CD4-positive, alpha-beta memory T cell (primary cell): ENCODE measurements around the gene SOX14. TPM values are rescaled to one million over a fixed set of nuclear protein-coding genes. Genes with fewer than 3 reads are reported as not detected.

Source experiments
- CTCF ChIA-PET: fragments of 350-600 bp; sonication (Branson Sonifier 250); formaldehyde crosslinking; loops from one replicate; lab custom pipeline; 2021; ENCODE audit warnings: inconsistent platforms; ENCODE audit not compliant: partially characterized antibody; lab: Charles Lee
- POLR2A ChIA-PET: fragments of 350-600 bp; sonication (Branson Sonifier 250); formaldehyde crosslinking; loops from one replicate; lab custom pipeline; 2021; ENCODE audit not compliant: partially characterized antibody; lab: Charles Lee
- DNase-seq, 5 donors: peaks; one replicate each; pipeline versions ENCODE4 v3.0.0 to v3.0.0-alpha.2; 2020 to 2022; ENCODE audit warnings: mixed read lengths in 1 of 5
- H3K27ac ChIP-seq: one replicate; pipeline ENCODE4 v1.7.0; 2013; ENCODE audit warnings: low read depth, low read length
- H3K27me3 ChIP-seq: 2 replicates; pipeline ENCODE4 v1.7.0; 2013; ENCODE audit warnings: mild to moderate bottlenecking, low read length, moderate library complexity; ENCODE audit not compliant: insufficient read depth
- H3K36me3 ChIP-seq: 2 replicates; pipeline ENCODE4 v1.7.0; 2013; ENCODE audit warnings: mild to moderate bottlenecking, low read length, moderate library complexity; ENCODE audit not compliant: insufficient read depth
- H3K4me1 ChIP-seq: 2 replicates; pipeline ENCODE4 v1.7.0; 2013; ENCODE audit warnings: mild to moderate bottlenecking, low read length, moderate library complexity; ENCODE audit not compliant: insufficient read depth
- H3K4me3 ChIP-seq, 2 donors: one replicate each; pipeline ENCODE4 v1.7.0; 2013; ENCODE audit warnings: low read length in 2 of 2, mild to moderate bottlenecking in 1 of 2
- H3K9me3 ChIP-seq, 2 donors: one replicate each; pipeline ENCODE4 v1.7.0; 2013; ENCODE audit warnings: low read length in 2 of 2, control low read depth in 1 of 2; ENCODE audit not compliant: control insufficient read depth in 1 of 2
- H3K27ac Mint-ChIP-seq, 7 donors: one replicate each; pipeline ENCODE4 v1.8.0; 2020 to 2021; ENCODE audit warnings: mixed read lengths in 7 of 7, mild to moderate bottlenecking in 6 of 7, inconsistent platforms in 3 of 7, moderate library complexity in 3 of 7
- H3K27me3 Mint-ChIP-seq, 2 donors: one replicate each; pipeline ENCODE4 v1.8.0; 2020 to 2021; ENCODE audit warnings: mixed read lengths in 2 of 2
- H3K36me3 Mint-ChIP-seq, 2 donors: one replicate each; pipeline ENCODE4 v1.8.0; 2020 to 2021; ENCODE audit warnings: mixed read lengths in 2 of 2, inconsistent platforms in 1 of 2, mild to moderate bottlenecking in 1 of 2
- H3K4me1 Mint-ChIP-seq, 4 donors: one replicate each; pipeline ENCODE4 v1.8.0; 2020 to 2021; ENCODE audit warnings: mixed read lengths in 4 of 4, mild to moderate bottlenecking in 1 of 4
- H3K4me3 Mint-ChIP-seq, 8 donors: one replicate each; pipeline ENCODE4 v1.8.0; 2020 to 2021; ENCODE audit warnings: mixed read lengths in 8 of 8, mild to moderate bottlenecking in 7 of 8, moderate library complexity in 6 of 8, inconsistent platforms in 3 of 8
- H3K9me3 Mint-ChIP-seq, 8 donors: one replicate each; pipeline ENCODE4 v1.8.0; 2020 to 2021; ENCODE audit warnings: mixed read lengths in 8 of 8, mild to moderate bottlenecking in 5 of 8, inconsistent platforms in 3 of 8, moderate library complexity in 1 of 8
- intact Hi-C: fragments of 100-400 bp; cut with micrococcal nuclease; formaldehyde crosslinking; loops from one replicate; pipeline ENCODE4 v1.15.1; 2023
- polyA plus RNA-seq, 2 donors: library from polyadenylated mRNA; unstranded; fragments of 300-500 nt; fragmentation: Illumina TruSeq; gene quantifications; one replicate each; pipeline ENCODE4 v1.2.3, GENCODE V29; 2021
- total RNA-seq, 2 experiments: library from RNA; stranded (reverse); gene quantifications; one replicate each; pipeline ENCODE4 v1.2.3, GENCODE V29; 2021

Gene SOX14
- total and polyA plus RNA-seq, 4 experiments from 2014 or later, result not detected

DNA sequence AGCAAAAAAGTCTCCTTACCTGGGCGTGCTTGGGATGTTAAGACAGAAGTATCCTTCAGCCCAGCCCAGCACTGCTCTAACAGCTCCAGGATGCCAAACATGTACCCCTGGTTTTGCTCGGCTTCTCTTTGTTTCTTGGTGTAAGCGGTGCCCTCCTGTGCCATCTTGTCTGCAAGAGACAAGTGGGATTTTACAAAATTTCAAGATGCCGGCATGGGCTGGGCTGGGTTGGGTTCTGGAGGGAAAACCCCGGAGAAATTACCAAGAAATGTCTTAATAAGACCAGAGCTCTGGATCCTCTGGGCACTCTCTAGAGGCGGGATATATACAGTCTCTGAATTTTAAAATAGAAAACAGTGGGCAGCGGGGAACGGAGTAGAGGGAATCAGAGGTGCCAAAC is 4.6 kb upstream of the SOX14 start:
- no peaks in the 10 kb centered on the region for H3K36me3 Mint-ChIP-seq
- intact Hi-C loops, result no loop called here
- no peaks in the 10 kb centered on the region for H3K9me3 ChIP-seq
- H3K4me3 Mint-ChIP-seq, result no peak overlapping the region
- H3K27ac ChIP-seq, result no peak overlapping the region
- POLR2A ChIA-PET, result no interaction called here
- H3K4me1 ChIP-seq, result no peaks in the 10 kb centered on the region
- no peak overlapping the region for H3K4me3 ChIP-seq
- H3K36me3 ChIP-seq, result no peaks in the 10 kb centered on the region
- no peak overlapping the region for H3K27ac Mint-ChIP-seq
- no peaks in the 10 kb centered on the region for H3K4me1 Mint-ChIP-seq
- CTCF ChIA-PET, result no interaction called here
- no peak for DNase-seq
- H3K9me3 Mint-ChIP-seq, result peaks cover 0 to 20% (median 7%) of the 10 kb centered on the region in 8 donors
- peaks cover 5% of the 10 kb centered on the region for H3K27me3 ChIP-seq
- peaks cover 28 to 33% of the 10 kb centered on the region in 2 donors for H3K27me3 Mint-ChIP-seq

DNA sequence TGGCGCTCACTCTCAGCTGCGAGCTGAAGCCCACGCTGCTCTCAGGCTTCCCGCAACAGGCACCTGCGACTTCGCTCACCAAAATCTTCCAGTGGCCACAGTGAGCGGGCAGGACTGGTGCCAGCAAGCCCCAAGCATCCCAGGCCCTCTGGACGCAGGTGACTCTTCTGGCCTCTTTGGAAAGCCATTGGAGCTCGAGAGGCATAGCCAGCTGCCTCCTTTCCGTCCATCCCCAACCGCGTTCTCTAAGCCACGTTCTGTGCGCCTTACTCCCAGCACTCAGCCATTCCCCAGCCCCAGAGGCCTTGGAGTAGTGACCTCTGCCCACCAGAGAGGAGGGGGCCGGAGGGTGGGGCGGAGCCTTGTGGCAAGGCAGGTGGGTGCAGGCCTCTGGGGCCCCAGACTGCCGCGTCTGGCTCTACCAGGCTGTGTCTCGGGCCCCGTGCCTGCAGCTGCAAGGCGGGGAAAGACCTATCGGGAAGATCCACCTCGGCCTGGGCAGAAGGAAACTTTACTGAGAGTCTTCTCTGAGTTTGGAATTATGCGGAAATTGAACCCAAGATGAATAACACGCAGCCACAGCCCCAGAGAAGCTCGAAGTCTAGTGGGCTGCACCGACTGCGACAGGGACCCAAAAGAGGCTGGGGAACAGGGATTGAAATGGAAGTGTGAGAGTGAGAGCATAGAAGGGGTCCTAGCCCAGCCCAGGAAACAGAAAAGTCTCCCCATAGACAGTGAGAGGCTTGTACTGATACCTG is 3.6 kb upstream of the SOX14 start:
- Histone ChIP-seq H3K36me3 (no peaks in the 10 kb centered on the region), H3K9me3 (no peaks in the 10 kb centered on the region), H3K27ac (no peak overlapping the region), H3K27me3 (peaks cover 5% of the 10 kb centered on the region), H3K4me3 (no peak overlapping the region), H3K4me1 (no peaks in the 10 kb centered on the region)
- H3K36me3 Mint-ChIP-seq, result no peaks in the 10 kb centered on the region
- H3K27ac Mint-ChIP-seq, result no peak overlapping the region
- ChIA-PET CTCF (no interaction called here), POLR2A (no interaction called here)
- DNase-seq, result no peak
- peaks cover 33 to 35% of the 10 kb centered on the region in 2 donors for H3K27me3 Mint-ChIP-seq
- no peak overlapping the region for H3K4me3 Mint-ChIP-seq
- peaks cover 0 to under 1% (median 0%) of the 10 kb centered on the region in 4 donors for H3K4me1 Mint-ChIP-seq
- intact Hi-C loops, result no loop called here
- peaks cover 0 to 10% (median 6%) of the 10 kb centered on the region in 8 donors for H3K9me3 Mint-ChIP-seq

DNA sequence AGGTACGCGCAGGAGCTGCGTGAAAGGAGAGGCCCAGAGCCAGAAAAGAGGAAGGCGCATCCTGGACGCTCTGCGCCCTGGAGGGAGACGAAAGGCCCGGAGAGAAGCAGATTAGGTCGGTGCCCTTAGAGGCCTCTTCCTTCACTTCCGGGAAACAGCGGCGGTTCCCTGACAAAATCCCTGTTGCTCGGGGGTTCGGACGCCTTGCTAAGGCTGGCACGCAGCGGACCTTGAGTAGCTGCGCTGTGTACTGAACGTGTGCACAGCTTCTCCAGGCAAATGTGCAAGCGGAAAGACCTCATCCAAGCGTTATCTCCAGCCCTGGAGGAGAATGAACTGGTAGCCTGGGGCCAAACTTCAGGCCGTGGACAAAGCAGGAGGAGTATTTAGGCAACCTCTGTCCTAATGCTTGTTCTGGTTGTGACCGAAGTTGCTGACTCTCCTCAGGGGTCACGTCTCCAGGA is 3.0 kb upstream of the SOX14 start:
- H3K9me3 ChIP-seq, result no peaks in the 10 kb centered on the region
- H3K27me3 Mint-ChIP-seq, result peaks cover 39 to 41% of the 10 kb centered on the region in 2 donors
- ChIA-PET POLR2A (no interaction called here), CTCF (no interaction called here)
- H3K36me3 ChIP-seq, result no peaks in the 10 kb centered on the region
- H3K9me3 Mint-ChIP-seq, result peaks cover 0 to 9% (median 7%) of the 10 kb centered on the region in 8 donors
- no peak overlapping the region for H3K4me3 ChIP-seq
- no peak overlapping the region for H3K27ac Mint-ChIP-seq
- intact Hi-C loops, result no loop called here
- H3K36me3 Mint-ChIP-seq, result no peaks in the 10 kb centered on the region
- no peaks in the 10 kb centered on the region for H3K4me1 ChIP-seq
- no peak overlapping the region for H3K27ac ChIP-seq
- DNase-seq, result no peak
- H3K4me1 Mint-ChIP-seq, result peaks cover 0 to 7% (median 0%) of the 10 kb centered on the region in 4 donors
- peak overlapping the region in 1 of 8 donors; percentile 57 for H3K4me3 Mint-ChIP-seq
- peaks cover 5% of the 10 kb centered on the region for H3K27me3 ChIP-seq

DNA sequence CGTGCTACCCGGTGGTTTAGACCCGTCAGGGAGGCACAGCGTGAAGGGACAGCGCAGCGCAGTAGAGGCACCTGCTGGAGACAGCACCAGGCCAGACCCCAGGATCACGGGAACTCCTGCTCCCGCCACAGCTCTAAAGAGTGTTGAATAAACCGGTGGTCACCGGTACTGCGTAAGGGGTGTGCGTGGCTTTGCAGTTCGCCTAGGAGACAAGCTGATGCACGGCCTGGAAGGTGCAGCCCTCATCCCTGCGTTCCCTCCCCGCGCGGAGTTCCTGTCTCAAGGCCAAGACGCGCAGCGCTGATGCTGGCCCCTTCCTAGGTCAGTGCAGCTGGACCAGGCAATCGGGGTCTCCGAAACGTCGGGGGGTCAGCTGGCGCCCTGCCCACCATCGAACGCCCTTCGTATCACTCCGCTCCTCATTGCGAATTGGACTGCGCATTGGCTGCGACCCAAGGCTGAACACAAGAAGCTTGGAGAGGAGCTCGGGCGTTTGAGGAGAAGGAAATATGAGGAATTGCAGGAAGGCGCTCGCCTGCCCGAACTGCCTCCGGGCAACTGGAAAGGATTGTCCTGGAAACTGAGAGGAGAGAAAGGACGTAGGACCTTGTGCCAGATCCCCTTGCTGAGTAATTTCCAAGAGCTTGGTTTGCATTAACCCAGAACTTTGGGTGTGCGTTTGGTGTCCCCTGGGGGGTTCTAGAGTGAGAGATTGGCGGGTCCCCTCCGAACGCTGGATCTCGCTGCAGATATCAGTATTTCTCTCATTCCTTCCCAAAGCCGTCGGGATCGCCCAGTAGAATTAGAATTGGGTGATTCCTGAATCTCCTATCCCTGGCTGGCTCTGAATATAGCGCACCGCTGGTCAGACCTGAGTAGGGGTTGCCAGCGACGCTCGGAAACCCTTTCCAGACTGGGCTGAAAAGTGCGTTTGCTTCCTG is 2.3 kb upstream of the SOX14 start:
- CTCF ChIA-PET, result no interaction called here
- intact Hi-C loops, result no loop called here
- Mint-ChIP-seq H3K36me3 (no peaks in the 10 kb centered on the region), H3K4me1 (peaks cover 0 to 10% (median 0%) of the 10 kb centered on the region in 4 donors), H3K27me3 (peaks cover 42 to 47% of the 10 kb centered on the region in 2 donors), H3K4me3 (no peak overlapping the region), H3K9me3 (peaks cover 0 to 9% (median 6%) of the 10 kb centered on the region in 8 donors), H3K27ac (no peak overlapping the region)
- Histone ChIP-seq H3K36me3 (no peaks in the 10 kb centered on the region), H3K27me3 (peaks cover 10% of the 10 kb centered on the region), H3K27ac (no peak overlapping the region), H3K4me1 (no peaks in the 10 kb centered on the region), H3K4me3 (no peak overlapping the region), H3K9me3 (no peaks in the 10 kb centered on the region)
- no peak for DNase-seq
- POLR2A ChIA-PET, result no interaction called here

DNA sequence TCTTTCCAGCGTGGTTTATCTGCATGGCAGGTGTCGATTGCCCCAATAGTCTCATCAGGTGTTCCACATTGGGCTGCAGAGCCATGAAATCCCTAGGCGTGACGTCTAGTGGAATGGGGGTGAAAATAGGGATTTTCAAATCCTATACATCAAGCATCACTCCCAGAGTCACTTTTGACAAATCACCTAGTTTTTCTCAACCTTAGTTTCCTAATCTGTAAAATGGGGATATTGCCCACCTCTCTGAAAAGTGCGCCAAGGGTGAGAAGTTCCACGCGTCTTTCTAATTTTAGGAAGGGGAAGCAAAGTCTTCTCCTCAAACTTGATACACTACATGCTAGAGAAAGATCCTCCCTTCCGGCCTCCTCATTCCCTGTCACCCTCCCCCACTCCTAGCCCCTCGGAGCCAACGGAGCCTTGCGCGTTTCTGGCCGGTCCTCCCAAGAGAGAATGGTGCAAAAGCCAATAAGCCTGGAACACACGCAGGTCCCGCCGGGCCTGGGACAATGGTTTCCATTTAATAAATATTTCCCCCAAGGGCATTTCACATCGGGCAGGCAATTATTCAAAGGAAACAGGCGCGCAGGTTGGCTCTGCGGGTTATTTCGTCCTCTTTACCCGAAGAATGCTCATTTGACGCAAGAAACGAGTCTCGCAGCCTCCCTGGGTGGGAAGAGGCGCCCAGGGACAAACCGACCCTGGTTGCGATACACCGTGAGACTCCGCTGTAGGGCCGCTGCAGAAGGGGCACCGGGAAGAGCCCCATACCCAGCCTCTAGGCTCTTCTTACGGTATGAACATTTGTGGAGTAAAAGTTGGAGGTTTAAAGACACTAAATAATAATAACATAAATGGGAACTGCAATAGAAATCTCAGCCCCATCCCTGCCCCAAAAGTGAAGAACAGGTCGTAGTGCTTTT is 1.2 kb upstream of the SOX14 start:
- intact Hi-C loops, result no loop called here
- Mint-ChIP-seq H3K4me3 (no peak overlapping the region), H3K27ac (no peak overlapping the region), H3K27me3 (peaks cover 44 to 49% of the 10 kb centered on the region in 2 donors), H3K4me1 (peaks cover 0 to 10% (median 0%) of the 10 kb centered on the region in 4 donors), H3K36me3 (no peaks in the 10 kb centered on the region), H3K9me3 (peaks cover 0 to 8% (median 2%) of the 10 kb centered on the region in 8 donors)
- no peak overlapping the region for H3K4me3 ChIP-seq
- H3K27me3 ChIP-seq, result peaks cover 15% of the 10 kb centered on the region
- H3K36me3 ChIP-seq, result no peaks in the 10 kb centered on the region
- no peak overlapping the region for H3K27ac ChIP-seq
- no peaks in the 10 kb centered on the region for H3K4me1 ChIP-seq
- H3K9me3 ChIP-seq, result no peaks in the 10 kb centered on the region
- POLR2A ChIA-PET, result no interaction called here
- no peak for DNase-seq
- CTCF ChIA-PET, result no interaction called here

DNA sequence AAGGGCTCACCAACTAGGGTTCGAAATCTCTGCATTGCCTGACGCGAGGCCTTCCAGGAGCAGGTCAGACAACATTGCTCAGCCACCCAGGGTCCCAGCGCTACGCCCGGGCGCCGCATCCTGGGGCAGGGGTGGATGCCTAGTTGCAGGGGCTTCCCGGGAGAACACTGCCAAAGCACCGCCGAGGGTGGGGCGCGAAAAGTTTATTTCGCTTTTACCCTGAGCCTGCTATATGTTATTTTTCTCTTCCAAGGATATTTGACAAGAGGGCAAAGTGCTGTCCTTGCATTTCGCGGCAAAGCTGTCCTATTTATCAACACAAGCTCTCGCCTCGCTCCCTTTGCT is 549 bp upstream of the SOX14 start:
- Mint-ChIP-seq H3K9me3 (peaks cover 0 to 8% (median 0%) of the 10 kb centered on the region in 8 donors), H3K4me1 (peaks cover 0 to 10% (median 0%) of the 10 kb centered on the region in 4 donors), H3K27ac (no peak overlapping the region), H3K27me3 (peaks cover 41 to 53% of the 10 kb centered on the region in 2 donors), H3K4me3 (no peak overlapping the region), H3K36me3 (no peaks in the 10 kb centered on the region)
- peaks cover 15% of the 10 kb centered on the region for H3K27me3 ChIP-seq
- intact Hi-C loops, result no loop called here
- no peaks in the 10 kb centered on the region for H3K9me3 ChIP-seq
- ChIA-PET POLR2A (no interaction called here), CTCF (no interaction called here)
- no peak overlapping the region for H3K27ac ChIP-seq
- H3K4me3 ChIP-seq, result no peak overlapping the region
- H3K36me3 ChIP-seq, result no peaks in the 10 kb centered on the region
- no peaks in the 10 kb centered on the region for H3K4me1 ChIP-seq
- DNase-seq, result no peak
